HPDE6-E6E7 (cell line): ENCODE results near the gene TTYH3.
"Not testable (repeated sequence)": the region's sequence is repeated elsewhere in the genome, so short reads cannot be mapped to it uniquely, and the experiment has no call there.

Experiments used
- DNase-seq: peaks from one replicate; pipeline ENCODE4 v3.0.0; 2011; ENCODE audit warnings: missing footprints; ENCODE audit errors: extremely low spot score

TTYH3 gene

GRCh38 chr7:2631946-2632732, at the start of gene TTYH3:
Gene TTYH3, plus strand, starts transcription at chr7:2631986. Its CDS starts 170 bp downstream, at chr7:2632156.
- DNase-seq = no peak

- DNase-seq = no peak
Observed at GRCh38 chr7:2582006-2582735, 49.6 kb upstream of the TTYH3 start.

GRCh38 chr7:2583798-2584580, 47.8 kb upstream of the TTYH3 start:
- no peak for DNase-seq

GRCh38 chr7:2585446-2585845, 46.3 kb upstream of the TTYH3 start:
- no peak for DNase-seq

GRCh38 chr7:2586326-2587020, 45.3 kb upstream of the TTYH3 start:
- DNase-seq = no peak

GRCh38 chr7:2587134-2587533, 44.7 kb upstream of the TTYH3 start:
- no peak for DNase-seq

GRCh38 chr7:2587778-2588177, 44.0 kb upstream of the TTYH3 start:
- DNase-seq = no peak

- DNase-seq = no peak
Observed at GRCh38 chr7:2589341-2589740, 42.4 kb upstream of the TTYH3 start.

- not testable (repeated sequence) for DNase-seq
Observed at GRCh38 chr7:2589941-2590340, 41.8 kb upstream of the TTYH3 start.

- no peak for DNase-seq
Observed at GRCh38 chr7:2592375-2592865, 39.4 kb upstream of the TTYH3 start.

GRCh38 chr7:2593036-2593727, 38.6 kb upstream of the TTYH3 start:
- no peak for DNase-seq

GRCh38 chr7:2594599-2594998, 37.2 kb upstream of the TTYH3 start:
- no peak for DNase-seq

- no peak for DNase-seq
Observed at GRCh38 chr7:2595258-2595860, 36.4 kb upstream of the TTYH3 start.

GRCh38 chr7:2596464-2597272, 35.1 kb upstream of the TTYH3 start:
- DNase-seq = no peak

- no peak for DNase-seq
Observed at GRCh38 chr7:2597273-2597640, 34.5 kb upstream of the TTYH3 start.

- DNase-seq = no peak
Observed at GRCh38 chr7:2598154-2598823, 33.5 kb upstream of the TTYH3 start.

GRCh38 chr7:2601065-2601464, 30.7 kb upstream of the TTYH3 start:
- DNase-seq = no peak

- DNase-seq = no peak
Observed at GRCh38 chr7:2601907-2602306, 29.9 kb upstream of the TTYH3 start.

- DNase-seq = no peak
Observed at GRCh38 chr7:2602406-2603043, 29.3 kb upstream of the TTYH3 start.
